Measurements from ENCODE around the gene FOS. TPM values are rescaled to one million over a fixed set of nuclear protein-coding genes. Genes with fewer than 3 reads are reported as not detected.
"Not testable (repeated sequence)": the region's sequence is repeated elsewhere in the genome, so short reads cannot be mapped to it uniquely, and the experiment has no call there.

FOS gene
- 10 to 100 TPM; 39.1 to 41.7 TPM for total RNA-seq

- ATAC-seq (replicated peaks in 1 of 2) (peak; percentile 84 to 86), DNase-seq (peak; percentile 87 to 90)
- Mint-ChIP-seq H3K36me3 (ENCODE audit: insufficient read depth in 2 of 2) (peaks cover 10 to 13% of the 10 kb centered on the region in 2 donors), H3K4me1 (ENCODE audit: low read depth) (peaks cover 49% of the 10 kb centered on the region), H3K9me3 (no peaks in the 10 kb centered on the region), H3K4me3 (peak within 1 kb of the TSS; percentile 93 to 97), H3K27me3 (ENCODE audit: low read depth) (peaks cover 41% of the 10 kb centered on the region), H3K27ac (peak within 1 kb of the TSS; percentile 97)
These were observed at the start of gene FOS for GRCh38 chr14:75278422-75279152. FOS (plus strand) TSS chr14:75278828; CDS start chr14:75278983, 155 bp downstream.

- no peaks in the 10 kb centered on the region for H3K9me3 Mint-ChIP-seq
- DNase-seq (no peak), ATAC-seq (replicated peaks in 1 of 2) (no peak)
- H3K36me3 Mint-ChIP-seq (ENCODE audit: insufficient read depth in 2 of 2): no peaks in the 10 kb centered on the region
- H3K27ac Mint-ChIP-seq: no peak overlapping the region
- H3K27me3 Mint-ChIP-seq (ENCODE audit: low read depth): peaks cover 12% of the 10 kb centered on the region
- H3K4me3 Mint-ChIP-seq: no peak overlapping the region
- peaks cover 68% of the 10 kb centered on the region for H3K4me1 Mint-ChIP-seq (ENCODE audit: low read depth)
These were observed 48.9 kb upstream of the FOS start for GRCh38 chr14:75229661-75230139.

- H3K4me3 Mint-ChIP-seq: no peak overlapping the region
- no peaks in the 10 kb centered on the region for H3K9me3 Mint-ChIP-seq
- DNase-seq (peak; percentile 24 to 42), ATAC-seq (replicated peaks in 1 of 2) (peak; percentile 51 to 67)
- H3K4me1 Mint-ChIP-seq (ENCODE audit: low read depth): peaks cover 68% of the 10 kb centered on the region
- peaks cover 10% of the 10 kb centered on the region for H3K27me3 Mint-ChIP-seq (ENCODE audit: low read depth)
- no peak overlapping the region for H3K27ac Mint-ChIP-seq
- no peaks in the 10 kb centered on the region for H3K36me3 Mint-ChIP-seq (ENCODE audit: insufficient read depth in 2 of 2)
These were observed 48.4 kb upstream of the FOS start for GRCh38 chr14:75230140-75230792.

- Mint-ChIP-seq H3K27ac (no peak overlapping the region), H3K4me3 (no peak overlapping the region), H3K4me1 (ENCODE audit: low read depth) (peaks cover 67% of the 10 kb centered on the region), H3K36me3 (ENCODE audit: insufficient read depth in 2 of 2) (no peaks in the 10 kb centered on the region), H3K27me3 (ENCODE audit: low read depth) (peaks cover 10% of the 10 kb centered on the region), H3K9me3 (no peaks in the 10 kb centered on the region)
- no peak for DNase-seq
- no peak for ATAC-seq (replicated peaks in 1 of 2)
These were observed 47.3 kb upstream of the FOS start for GRCh38 chr14:75231320-75231719.

GRCh38 chr14:75232191-75232590 is 46.4 kb upstream of the FOS start:
- Mint-ChIP-seq H3K4me1 (ENCODE audit: low read depth) (peaks cover 58% of the 10 kb centered on the region), H3K36me3 (ENCODE audit: insufficient read depth in 2 of 2) (no peaks in the 10 kb centered on the region), H3K27me3 (ENCODE audit: low read depth) (peaks cover 10% of the 10 kb centered on the region), H3K4me3 (no peak overlapping the region), H3K9me3 (no peaks in the 10 kb centered on the region), H3K27ac (no peak overlapping the region)
- ATAC-seq (replicated peaks in 1 of 2): no peak
- no peak for DNase-seq

- no peak for DNase-seq
- peaks cover 54% of the 10 kb centered on the region for H3K4me1 Mint-ChIP-seq (ENCODE audit: low read depth)
- H3K9me3 Mint-ChIP-seq: no peaks in the 10 kb centered on the region
- no peaks in the 10 kb centered on the region for H3K36me3 Mint-ChIP-seq (ENCODE audit: insufficient read depth in 2 of 2)
- peaks cover 10% of the 10 kb centered on the region for H3K27me3 Mint-ChIP-seq (ENCODE audit: low read depth)
- H3K4me3 Mint-ChIP-seq: no peak overlapping the region
- peak in 1 of 2 donors; percentile 50 for ATAC-seq (replicated peaks in 1 of 2)
- no peak overlapping the region for H3K27ac Mint-ChIP-seq
These were observed 46.0 kb upstream of the FOS start for GRCh38 chr14:75232597-75232996.

GRCh38 chr14:75234173-75235115 is 44.2 kb upstream of the FOS start:
- no peak overlapping the region for H3K4me3 Mint-ChIP-seq
- no peak for ATAC-seq (replicated peaks in 1 of 2)
- no peak overlapping the region for H3K27ac Mint-ChIP-seq
- no peak for DNase-seq
- no peaks in the 10 kb centered on the region for H3K36me3 Mint-ChIP-seq (ENCODE audit: insufficient read depth in 2 of 2)
- no peaks in the 10 kb centered on the region for H3K27me3 Mint-ChIP-seq (ENCODE audit: low read depth)
- peaks cover 36% of the 10 kb centered on the region for H3K4me1 Mint-ChIP-seq (ENCODE audit: low read depth)
- no peaks in the 10 kb centered on the region for H3K9me3 Mint-ChIP-seq

GRCh38 chr14:75235198-75235597 is 43.4 kb upstream of the FOS start:
- not testable (repeated sequence) for H3K4me3 Mint-ChIP-seq; H3K27ac Mint-ChIP-seq; H3K36me3 Mint-ChIP-seq (ENCODE audit: insufficient read depth in 2 of 2); H3K27me3 Mint-ChIP-seq (ENCODE audit: low read depth); ATAC-seq (replicated peaks in 1 of 2); H3K9me3 Mint-ChIP-seq; DNase-seq
- peaks cover 28% of the 10 kb centered on the region for H3K4me1 Mint-ChIP-seq (ENCODE audit: low read depth)

- no peak overlapping the region for H3K27ac Mint-ChIP-seq
- H3K36me3 Mint-ChIP-seq (ENCODE audit: insufficient read depth in 2 of 2): no peaks in the 10 kb centered on the region
- H3K4me1 Mint-ChIP-seq (ENCODE audit: low read depth): peaks cover 16% of the 10 kb centered on the region
- H3K4me3 Mint-ChIP-seq: no peak overlapping the region
- ATAC-seq (replicated peaks in 1 of 2) (no peak), DNase-seq (no peak)
- no peaks in the 10 kb centered on the region for H3K27me3 Mint-ChIP-seq (ENCODE audit: low read depth)
- no peaks in the 10 kb centered on the region for H3K9me3 Mint-ChIP-seq
These were observed 42.2 kb upstream of the FOS start for GRCh38 chr14:75236467-75236866.

- H3K4me3 Mint-ChIP-seq: no peak overlapping the region
- DNase-seq (no peak), ATAC-seq (replicated peaks in 1 of 2) (no peak)
- H3K36me3 Mint-ChIP-seq (ENCODE audit: insufficient read depth in 2 of 2): no peaks in the 10 kb centered on the region
- peaks cover 15% of the 10 kb centered on the region for H3K4me1 Mint-ChIP-seq (ENCODE audit: low read depth)
- no peaks in the 10 kb centered on the region for H3K27me3 Mint-ChIP-seq (ENCODE audit: low read depth)
- no peak overlapping the region for H3K27ac Mint-ChIP-seq
- no peaks in the 10 kb centered on the region for H3K9me3 Mint-ChIP-seq
These were observed 41.7 kb upstream of the FOS start for GRCh38 chr14:75236901-75237419.

GRCh38 chr14:75238756-75239455 is 39.7 kb upstream of the FOS start:
- ATAC-seq (replicated peaks in 1 of 2): no peak
- Mint-ChIP-seq H3K36me3 (ENCODE audit: insufficient read depth in 2 of 2) (no peaks in the 10 kb centered on the region), H3K4me3 (no peak overlapping the region)

GRCh38 chr14:75240781-75241180 is 37.8 kb upstream of the FOS start:
- Mint-ChIP-seq H3K27me3 (ENCODE audit: low read depth) (peaks cover 8% of the 10 kb centered on the region), H3K9me3 (no peaks in the 10 kb centered on the region), H3K27ac (no peak overlapping the region), H3K36me3 (ENCODE audit: insufficient read depth in 2 of 2) (no peaks in the 10 kb centered on the region), H3K4me3 (no peak overlapping the region), H3K4me1 (ENCODE audit: low read depth) (no peaks in the 10 kb centered on the region)
- ATAC-seq (replicated peaks in 1 of 2) (no peak), DNase-seq (no peak)

More at GRCh38 chr14:75238756-75239455, 39.7 kb upstream of the FOS start:
- H3K27ac Mint-ChIP-seq: no peak overlapping the region
- no peaks in the 10 kb centered on the region for H3K4me1 Mint-ChIP-seq (ENCODE audit: low read depth)
- peaks cover 8% of the 10 kb centered on the region for H3K27me3 Mint-ChIP-seq (ENCODE audit: low read depth)
- no peak for DNase-seq
- H3K9me3 Mint-ChIP-seq: no peaks in the 10 kb centered on the region

All from activated T-cell treated with anti-CD3 and anti-CD28 coated beads, Interleukin-2, amount 50 U/mL, for 72 hours (primary cell).